D341Med (cell line): ENCODE results near the gene SP1.
"Not testable (repeated sequence)": the region's sequence is repeated elsewhere in the genome, so short reads cannot be mapped to it uniquely, and the experiment has no call there.

Experiments
- DNase-seq: peaks from one replicate; pipeline ENCODE4 v3.0.0; 2012; ENCODE audit warnings: low spot score

SP1 gene

GRCh38 chr12:53414756-53415417, 34.9 kb downstream of the SP1 start:
- no peak for DNase-seq

GRCh38 chr12:53415752-53416389, 35.9 kb downstream of the SP1 start:
- DNase-seq, result not testable (repeated sequence)

GRCh38 chr12:53417291-53417816, 37.4 kb downstream of the SP1 start:
- DNase-seq, result not testable (repeated sequence)

- DNase-seq, result no peak
These were observed 38.2 kb downstream of the SP1 start for GRCh38 chr12:53418221-53418620.

GRCh38 chr12:53419756-53420155, 39.8 kb downstream of the SP1 start:
- no peak for DNase-seq

- not testable (repeated sequence) for DNase-seq
These were observed 42.3 kb downstream of the SP1 start for GRCh38 chr12:53422247-53422646.

- DNase-seq, result no peak
These were observed 43.6 kb downstream of the SP1 start, which contains the start of gene AMHR2 for GRCh38 chr12:53423597-53423996. TSS of gene AMHR2 (plus strand) at chr12:53423855. CDS start at chr12:53423935, 80 bp downstream.

- DNase-seq, result no peak
These were observed 44.9 kb downstream of the SP1 start for GRCh38 chr12:53424626-53425514.

- no peak for DNase-seq
These were observed 45.7 kb downstream of the SP1 start for GRCh38 chr12:53425515-53426150.

- DNase-seq, result no peak
These were observed 48.1 kb downstream of the SP1 start for GRCh38 chr12:53427905-53428594.

- DNase-seq, result no peak
These were observed 48.8 kb downstream of the SP1 start for GRCh38 chr12:53428741-53429140.

- DNase-seq, result no peak
These were observed 50.1 kb downstream of the SP1 start for GRCh38 chr12:53430116-53430515.

- no peak for DNase-seq
These were observed 51.2 kb downstream of the SP1 start for GRCh38 chr12:53431187-53431586.

- not testable (repeated sequence) for DNase-seq
These were observed 55.4 kb downstream of the SP1 start for GRCh38 chr12:53435326-53435725.

- not testable (repeated sequence) for DNase-seq
These were observed 59.6 kb downstream of the SP1 start for GRCh38 chr12:53439582-53439981.

GRCh38 chr12:53441040-53441833, 61.3 kb downstream of the SP1 start, which contains the start of gene PRR13:
TSS of gene PRR13 (plus strand) at chr12:53441734. CDS start at chr12:53442715, 981 bp downstream.
- DNase-seq, result peak; percentile 95

GRCh38 chr12:53443955-53444354, 64.0 kb downstream of the SP1 start:
- no peak for DNase-seq

GRCh38 chr12:53444593-53445325, 64.8 kb downstream of the SP1 start:
- DNase-seq, result not testable (repeated sequence)

GRCh38 chr12:53450936-53451335, 71.0 kb downstream of the SP1 start:
- DNase-seq, result no peak
